Fibroblast of the aortic adventitia (primary cell): Measurements from ENCODE around the gene PRDM16. TPM values are rescaled to one million over a fixed set of nuclear protein-coding genes. Genes with fewer than 3 reads are reported as not detected.

Experiments
- DNase-seq: peaks from one replicate; pipeline ENCODE4 v3.0.0-alpha.2; 2010; ENCODE audit warnings: low read depth
- H3K4me3 ChIP-seq: 2 replicates; pipeline ENCODE4 v1.5.1; 2011; ENCODE audit warnings: low read depth, mild to moderate bottlenecking, control low read depth, low read length, moderate library complexity
- CTCF ChIP-seq: IDR thresholded peaks from 2 replicates; pipeline ENCODE4 v1.5.1; 2011; ENCODE audit warnings: mild to moderate bottlenecking, low read length, control low read depth, inconsistent platforms; ENCODE audit not compliant: insufficient read depth
- total RNA-seq: library from RNA; depleted of rRNA; stranded (reverse); fragments of >200 nt; gene quantifications from 2 replicates; pipeline ENCODE4 v1.2.3, GENCODE V29; 2012; ENCODE audit warnings: low replicate concordance

PRDM16 gene
- total RNA-seq, 1 donor, result 11.3 TPM

- no peak for DNase-seq
- no peak for TF ChIP-seq CTCF
- no peak overlapping the region for H3K4me3 ChIP-seq
Observed at GRCh38 chr1:3242408-3243260, 173.6 kb downstream of the PRDM16 start.

- TF ChIP-seq CTCF, result no peak
- H3K4me3 ChIP-seq, result no peak overlapping the region
- no peak for DNase-seq
Observed at GRCh38 chr1:3243304-3243703, 174.3 kb downstream of the PRDM16 start.

GRCh38 chr1:3244025-3244926 is 175.3 kb downstream of the PRDM16 start:
- TF ChIP-seq CTCF, result no peak
- DNase-seq, result no peak
- no peak overlapping the region for H3K4me3 ChIP-seq

- no peak overlapping the region for H3K4me3 ChIP-seq
- no peak for DNase-seq
- TF ChIP-seq CTCF, result no peak
Observed at GRCh38 chr1:3244927-3245315, 175.9 kb downstream of the PRDM16 start.

GRCh38 chr1:3245344-3245743 is 176.3 kb downstream of the PRDM16 start:
- TF ChIP-seq CTCF, result no peak
- DNase-seq, result no peak
- H3K4me3 ChIP-seq, result no peak overlapping the region

GRCh38 chr1:3245768-3246167 is 176.8 kb downstream of the PRDM16 start:
- TF ChIP-seq CTCF, result no peak
- no peak overlapping the region for H3K4me3 ChIP-seq
- no peak for DNase-seq
